Panc1 (cell line): ENCODE results near the gene CSNK1G2. TPM values are rescaled to one million over a fixed set of nuclear protein-coding genes. Genes with fewer than 3 reads are reported as not detected.

ENCODE experiments used
- ATAC-seq: fragments of 200-7000 bp; cut with Tn5 transposase; 2 replicates; pipeline ENCODE4 v1.9.1; 2020; ENCODE audit warnings: mild to moderate bottlenecking, moderate library complexity
- BruUV-seq: library from RNA; stranded (reverse); fragments of 400-500 nt; replicated peaks from 2 replicates; lab custom pipeline; 2021; lab: Mats Ljungman, UMichigan
- CTCF ChIA-PET: fragments of 300-600 bp; sonication (Branson Sonifier 250); formaldehyde crosslinking; loops from one replicate; lab custom pipeline; 2022; ENCODE audit warnings: antibody characterized with exemption; lab: Charles Lee
- POLR2A ChIA-PET: fragments of 300-600 bp; sonication (Branson Sonifier 250); formaldehyde crosslinking; loops from one replicate; lab custom pipeline; 2022; ENCODE audit warnings: antibody characterized with exemption; lab: Charles Lee
- DNase-seq: peaks from one replicate; pipeline ENCODE4 v3.0.0-alpha.2; 2010; ENCODE audit warnings: low read depth, low spot score
- H3K27ac ChIP-seq: 2 replicates; pipeline ENCODE4 v1.5.1; 2011; ENCODE audit warnings: mild to moderate bottlenecking, low read length, inconsistent platforms
- H3K27me3 ChIP-seq: fragments of 200-500 bp; sonication (Bioruptor generic); 2 replicates; pipeline ENCODE4 v1.6.0; 2014; ENCODE audit warnings: low read length, inconsistent platforms; ENCODE audit not compliant: control insufficient read depth, insufficient read depth
- H3K36me3 ChIP-seq: fragments of 200-500 bp; sonication (Bioruptor generic); 2 replicates; pipeline ENCODE4 v1.5.1; 2014; ENCODE audit warnings: inconsistent platforms, mild to moderate bottlenecking, low read length, moderate library complexity; ENCODE audit not compliant: control insufficient read depth, insufficient read depth
- H3K4me1 ChIP-seq: 2 replicates; pipeline ENCODE4 v1.5.1; 2011; ENCODE audit warnings: inconsistent platforms, mild to moderate bottlenecking, low read length, moderate library complexity; ENCODE audit not compliant: control insufficient read depth, insufficient read depth
- H3K4me3 ChIP-seq, 2 experiments: 2 replicates each; pipeline ENCODE4 v1.5.1; 2011 to 2012; ENCODE audit warnings: low read depth in 2 of 2, low read length in 2 of 2, mild to moderate bottlenecking in 2 of 2, inconsistent platforms in 1 of 2, moderate library complexity in 1 of 2
- H3K9me3 ChIP-seq: fragments of 200-500 bp; sonication (Bioruptor generic); 2 replicates; pipeline ENCODE4 v1.5.1; 2014; ENCODE audit warnings: low read depth, mild to moderate bottlenecking, inconsistent platforms, low read length, moderate library complexity; ENCODE audit not compliant: control insufficient read depth, insufficient read depth
- POLR2AphosphoS5 ChIP-seq: IDR thresholded peaks from 2 replicates; pipeline ENCODE4 v1.6.1; 2012; ENCODE audit warnings: mild to moderate bottlenecking, low read depth, low read length, moderate library complexity
- SIN3A ChIP-seq: IDR thresholded peaks from 2 replicates; pipeline ENCODE4 v1.6.1; 2012; ENCODE audit warnings: low read depth, mild to moderate bottlenecking, low read length, moderate library complexity, borderline replicate concordance; ENCODE audit not compliant: insufficient read depth
- TCF7L2 ChIP-seq: IDR thresholded peaks from 2 replicates; pipeline ENCODE4 v1.6.1; 2011; ENCODE audit warnings: mild to moderate bottlenecking, low read depth, low read length, inconsistent platforms
- in situ Hi-C: cut with HindIII; loops from 2 replicates; pipeline ENCODE4 v1.10.0; 2016; ENCODE audit warnings: low sequenced_read_pairs, low pct_unique_long_range_greater_than_20kb
- intact Hi-C: fragments of 100-400 bp; cut with micrococcal nuclease; formaldehyde crosslinking; loops from one replicate; pipeline ENCODE4 v1.10.0; 2022; ENCODE audit not compliant: unreplicated experiment
- total RNA-seq: library from RNA; stranded (reverse); gene quantifications from one replicate; pipeline ENCODE4 v1.2.1, GENCODE V29; 2021; ENCODE audit not compliant: unreplicated experiment
- TF ChIP-seq, protein P1 (sequence below): fragments of 450-650 bp; IDR thresholded peaks from 2 replicates; pipeline ENCODE4 v1.5.1; 2017; ENCODE audit warnings: mild to moderate bottlenecking
- TF ChIP-seq, protein P2 (sequence below), 2 experiments: IDR thresholded peaks; 2 replicates each; pipeline ENCODE4 v1.6.1; 2011 to 2012; ENCODE audit warnings: low read depth in 2 of 2, control low read depth in 1 of 2, low read length in 1 of 2, mild to moderate bottlenecking in 1 of 2, moderate library complexity in 1 of 2; ENCODE audit not compliant: insufficient read depth in 1 of 2

Gene CSNK1G2
- total RNA-seq, 1 experiment from 2014 or later = 65.8 TPM

- BruUV-seq = no TSS peak
- H3K9me3 ChIP-seq = no peaks in the 10 kb centered on the region
- DNase-seq = no peak
- in situ Hi-C loops = no loop called here
- H3K36me3 ChIP-seq = no peaks in the 10 kb centered on the region; the same call in 1 of the 2 replicates
- no peak overlapping the region for H3K4me3 ChIP-seq
- TF ChIP-seq SIN3A = no peak
- no peak for TF ChIP-seq TCF7L2
- H3K4me1 ChIP-seq = no peaks in the 10 kb centered on the region
- no peak for ATAC-seq
- ChIA-PET POLR2A (no interaction called here), CTCF (no interaction called here)
- intact Hi-C loops = no loop called here
- H3K27ac ChIP-seq = no peak overlapping the region
- no peaks in the 10 kb centered on the region for H3K27me3 ChIP-seq
Observed at GRCh38 chr19:1923319-1923718, 17.7 kb upstream of the CSNK1G2 start.

- no TSS peak for BruUV-seq
- intact Hi-C loops (no loop called here), in situ Hi-C loops (no loop called here)
- ChIA-PET POLR2A (no interaction called here), CTCF (no interaction called here)
- no peaks in the 10 kb centered on the region for H3K9me3 ChIP-seq
- TF ChIP-seq POLR2AphosphoS5 = no peak
- no peak for TF ChIP-seq TCF7L2
- TF ChIP-seq, protein P1, sequence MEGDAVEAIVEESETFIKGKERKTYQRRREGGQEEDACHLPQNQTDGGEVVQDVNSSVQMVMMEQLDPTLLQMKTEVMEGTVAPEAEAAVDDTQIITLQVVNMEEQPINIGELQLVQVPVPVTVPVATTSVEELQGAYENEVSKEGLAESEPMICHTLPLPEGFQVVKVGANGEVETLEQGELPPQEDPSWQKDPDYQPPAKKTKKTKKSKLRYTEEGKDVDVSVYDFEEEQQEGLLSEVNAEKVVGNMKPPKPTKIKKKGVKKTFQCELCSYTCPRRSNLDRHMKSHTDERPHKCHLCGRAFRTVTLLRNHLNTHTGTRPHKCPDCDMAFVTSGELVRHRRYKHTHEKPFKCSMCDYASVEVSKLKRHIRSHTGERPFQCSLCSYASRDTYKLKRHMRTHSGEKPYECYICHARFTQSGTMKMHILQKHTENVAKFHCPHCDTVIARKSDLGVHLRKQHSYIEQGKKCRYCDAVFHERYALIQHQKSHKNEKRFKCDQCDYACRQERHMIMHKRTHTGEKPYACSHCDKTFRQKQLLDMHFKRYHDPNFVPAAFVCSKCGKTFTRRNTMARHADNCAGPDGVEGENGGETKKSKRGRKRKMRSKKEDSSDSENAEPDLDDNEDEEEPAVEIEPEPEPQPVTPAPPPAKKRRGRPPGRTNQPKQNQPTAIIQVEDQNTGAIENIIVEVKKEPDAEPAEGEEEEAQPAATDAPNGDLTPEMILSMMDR = no peak
- no peak for TF ChIP-seq SIN3A
- TF ChIP-seq, protein P2, sequence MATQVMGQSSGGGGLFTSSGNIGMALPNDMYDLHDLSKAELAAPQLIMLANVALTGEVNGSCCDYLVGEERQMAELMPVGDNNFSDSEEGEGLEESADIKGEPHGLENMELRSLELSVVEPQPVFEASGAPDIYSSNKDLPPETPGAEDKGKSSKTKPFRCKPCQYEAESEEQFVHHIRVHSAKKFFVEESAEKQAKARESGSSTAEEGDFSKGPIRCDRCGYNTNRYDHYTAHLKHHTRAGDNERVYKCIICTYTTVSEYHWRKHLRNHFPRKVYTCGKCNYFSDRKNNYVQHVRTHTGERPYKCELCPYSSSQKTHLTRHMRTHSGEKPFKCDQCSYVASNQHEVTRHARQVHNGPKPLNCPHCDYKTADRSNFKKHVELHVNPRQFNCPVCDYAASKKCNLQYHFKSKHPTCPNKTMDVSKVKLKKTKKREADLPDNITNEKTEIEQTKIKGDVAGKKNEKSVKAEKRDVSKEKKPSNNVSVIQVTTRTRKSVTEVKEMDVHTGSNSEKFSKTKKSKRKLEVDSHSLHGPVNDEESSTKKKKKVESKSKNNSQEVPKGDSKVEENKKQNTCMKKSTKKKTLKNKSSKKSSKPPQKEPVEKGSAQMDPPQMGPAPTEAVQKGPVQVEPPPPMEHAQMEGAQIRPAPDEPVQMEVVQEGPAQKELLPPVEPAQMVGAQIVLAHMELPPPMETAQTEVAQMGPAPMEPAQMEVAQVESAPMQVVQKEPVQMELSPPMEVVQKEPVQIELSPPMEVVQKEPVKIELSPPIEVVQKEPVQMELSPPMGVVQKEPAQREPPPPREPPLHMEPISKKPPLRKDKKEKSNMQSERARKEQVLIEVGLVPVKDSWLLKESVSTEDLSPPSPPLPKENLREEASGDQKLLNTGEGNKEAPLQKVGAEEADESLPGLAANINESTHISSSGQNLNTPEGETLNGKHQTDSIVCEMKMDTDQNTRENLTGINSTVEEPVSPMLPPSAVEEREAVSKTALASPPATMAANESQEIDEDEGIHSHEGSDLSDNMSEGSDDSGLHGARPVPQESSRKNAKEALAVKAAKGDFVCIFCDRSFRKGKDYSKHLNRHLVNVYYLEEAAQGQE (IDR thresholded peaks at IDR 0.05; ENCODE audit: insufficient read depth in 1 of 2, low read depth in 2 of 2, low read length in 1 of 2) = no peak
- no peak overlapping the region for H3K4me3 ChIP-seq
- H3K27me3 ChIP-seq = no peaks in the 10 kb centered on the region
- DNase-seq (no peak), ATAC-seq (no peak)
- H3K36me3 ChIP-seq = no peaks in the 10 kb centered on the region; the same call in 1 of the 2 replicates
- no peak overlapping the region for H3K27ac ChIP-seq
- H3K4me1 ChIP-seq = no peaks in the 10 kb centered on the region
Observed at GRCh38 chr19:1924320-1924961, 16.5 kb upstream of the CSNK1G2 start.

GRCh38 chr19:1925544-1925943, 15.4 kb upstream of the CSNK1G2 start:
- in situ Hi-C loops = no loop called here
- POLR2A ChIA-PET = no interaction called here
- H3K9me3 ChIP-seq = no peaks in the 10 kb centered on the region
- H3K27ac ChIP-seq = no peak overlapping the region
- no peaks in the 10 kb centered on the region for H3K36me3 ChIP-seq
- H3K4me1 ChIP-seq = no peaks in the 10 kb centered on the region; the same call in 1 of the 2 replicates
- CTCF ChIA-PET = no interaction called here
- BruUV-seq = TSS peak; percentile 94
- H3K27me3 ChIP-seq = no peaks in the 10 kb centered on the region
- no peak for ATAC-seq
- DNase-seq = no peak
- intact Hi-C loops = no loop called here
- no peak overlapping the region for H3K4me3 ChIP-seq
- TF ChIP-seq, protein P1 = no peak
- no peak for TF ChIP-seq POLR2AphosphoS5
- TF ChIP-seq, protein P2 (IDR thresholded peaks at IDR 0.05; ENCODE audit: insufficient read depth in 1 of 2, low read depth in 2 of 2, low read length in 1 of 2) = no peak
